LNCAP (cell line): ENCODE measurements around the gene MT1H.

ENCODE experiments used
- CTCF ChIP-seq: fragments of 450-650 bp; IDR thresholded peaks from 2 replicates; pipeline ENCODE4 v1.5.1; 2017; ENCODE audit warnings: mild to moderate bottlenecking

Gene MT1H

GRCh38 chr16:56633535-56633934 is 36.1 kb upstream of the MT1H start:
- TF ChIP-seq CTCF = no peak

GRCh38 chr16:56634715-56635440 is 34.7 kb upstream of the MT1H start:
- no peak for TF ChIP-seq CTCF

GRCh38 chr16:56635441-56635967 is 34.1 kb upstream of the MT1H start:
- no peak for TF ChIP-seq CTCF

- no peak for TF ChIP-seq CTCF
These were observed 32.8 kb upstream of the MT1H start for GRCh38 chr16:56636616-56637413.

GRCh38 chr16:56637814-56638750 is 31.5 kb upstream of the MT1H start, which contains the start of gene MT1A:
MT1A (plus strand) TSS chr16:56638666; CDS start chr16:56638739, 73 bp downstream.
- no peak for TF ChIP-seq CTCF

- TF ChIP-seq CTCF = no peak
These were observed 30.6 kb upstream of the MT1H start for GRCh38 chr16:56639045-56639444.

- TF ChIP-seq CTCF = no peak
These were observed 29.5 kb upstream of the MT1H start for GRCh38 chr16:56640076-56640475.
